ENCODE measurements around the gene NCK1.
"Not testable (repeated sequence)": the region's sequence is repeated elsewhere in the genome, so short reads cannot be mapped to it uniquely, and the experiment has no call there.

NCK1 gene

GRCh38 chr3:136987398-136987980 lies 125.5 kb downstream of the NCK1 start:
- DNase-seq (ENCODE audit: low read depth), result not testable (repeated sequence)

GRCh38 chr3:136988651-136989050 lies 126.6 kb downstream of the NCK1 start:
- no peak for DNase-seq (ENCODE audit: low read depth)

GRCh38 chr3:136989781-136990524 lies 127.9 kb downstream of the NCK1 start:
- no peak for DNase-seq (ENCODE audit: low read depth)

- DNase-seq (ENCODE audit: low read depth), result no peak
Measured at GRCh38 chr3:136990826-136991225, 128.8 kb downstream of the NCK1 start.

GRCh38 chr3:136992115-136992514 lies 130.1 kb downstream of the NCK1 start:
- DNase-seq (ENCODE audit: low read depth), result no peak

- DNase-seq (ENCODE audit: low read depth), result peak; percentile 96
Measured at GRCh38 chr3:136994772-136995516, 132.9 kb downstream of the NCK1 start.

- DNase-seq (ENCODE audit: low read depth), result no peak
Measured at GRCh38 chr3:136995652-136996051, 133.6 kb downstream of the NCK1 start.
